Neural cell (in vitro differentiated cells): ENCODE data around the gene NEURL2. TPM values are rescaled to one million over a fixed set of nuclear protein-coding genes. Genes with fewer than 3 reads are reported as not detected.

ENCODE experiments used
- H2AFZ ChIP-seq: fragments of 200-600, 300-800 bp; sonication (generic), shearing (Covaris generic); 2 replicates; pipeline ENCODE4 v1.6.0; 2014; ENCODE audit warnings: low read depth, mild to moderate bottlenecking, antibody characterized with exemption, low read length, moderate library complexity
- H3F3A ChIP-seq: fragments of 200-600 bp; shearing (Covaris generic); 2 replicates; pipeline ENCODE4 v1.6.1; 2016; ENCODE audit warnings: mild to moderate bottlenecking, moderate library complexity, mixed read lengths, antibody characterized with exemption, low read length; ENCODE audit not compliant: insufficient read depth, poor library complexity, severe bottlenecking
- H3K27ac ChIP-seq: fragments of 200-600, 300-800 bp; sonication (generic), shearing (Covaris generic); 2 replicates; pipeline ENCODE4 v1.5.1; 2014; ENCODE audit warnings: mild to moderate bottlenecking, low read length, moderate library complexity
- H3K27me3 ChIP-seq: fragments of 300-800, 200-600 bp; sonication (generic), shearing (Covaris generic); 2 replicates; pipeline ENCODE4 v1.6.0; 2014; ENCODE audit warnings: mild to moderate bottlenecking, low read depth, low read length, moderate library complexity; ENCODE audit not compliant: insufficient read depth
- H3K36me3 ChIP-seq: fragments of 300-800, 200-600 bp; sonication (generic), shearing (Covaris generic); 2 replicates; pipeline ENCODE4 v1.5.1; 2014; ENCODE audit warnings: mild to moderate bottlenecking, antibody characterized with exemption, low read length, moderate library complexity; ENCODE audit not compliant: insufficient read depth
- H3K4me2 ChIP-seq: fragments of 300-800, 200-600 bp; sonication (generic), shearing (Covaris generic); 2 replicates; pipeline ENCODE4 v1.6.0; 2014; ENCODE audit warnings: mild to moderate bottlenecking, low read length
- H3K4me3 ChIP-seq: fragments of 300-800, 200-600 bp; sonication (generic), shearing (Covaris generic); 2 replicates; pipeline ENCODE4 v1.5.1; 2014; ENCODE audit warnings: mild to moderate bottlenecking, low read length, moderate library complexity
- H3K79me2 ChIP-seq: fragments of 200-600 bp; shearing (Covaris generic); replicated peaks from 2 replicates; pipeline ENCODE4 v1.6.0; 2014; ENCODE audit warnings: mild to moderate bottlenecking, low read length, moderate library complexity; ENCODE audit not compliant: insufficient read depth
- H3K9ac ChIP-seq: fragments of 300-800, 200-600 bp; sonication (generic), shearing (Covaris generic); 2 replicates; pipeline ENCODE4 v1.6.1; 2016; ENCODE audit warnings: mild to moderate bottlenecking, low read length, mixed read lengths
- H3K9me2 ChIP-seq: fragments of 200-600 bp; shearing (Covaris generic); 2 replicates; pipeline ENCODE4 v1.6.1; 2016; ENCODE audit warnings: mild to moderate bottlenecking, low read length, mixed read lengths; ENCODE audit not compliant: insufficient read depth
- H3K9me3 ChIP-seq: fragments of 200-600, 300-800 bp; sonication (generic), shearing (Covaris generic); 2 replicates; pipeline ENCODE4 v1.6.1; 2016; ENCODE audit warnings: mild to moderate bottlenecking, mixed run types, low read length, moderate library complexity, mixed read lengths
- H4K20me1 ChIP-seq: fragments of 200-600 bp; shearing (Covaris generic); 2 replicates; pipeline ENCODE4 v1.6.1; 2016; ENCODE audit warnings: mild to moderate bottlenecking, mixed run types; ENCODE audit not compliant: insufficient read depth
- CTCF ChIP-seq: fragments of 450-650 bp; IDR thresholded peaks from 2 replicates; pipeline ENCODE4 v1.5.1; 2014; ENCODE audit warnings: antibody characterized with exemption, mild to moderate bottlenecking, moderate library complexity; ENCODE audit not compliant: poor library complexity, severe bottlenecking
- EP300 ChIP-seq: fragments of 450-650 bp; conservative IDR thresholded peaks from 2 replicates; pipeline ENCODE4 v1.6.1; 2014; ENCODE audit warnings: antibody characterized with exemption, mild to moderate bottlenecking, moderate library complexity; ENCODE audit not compliant: poor library complexity, severe bottlenecking
- EZH2 ChIP-seq: fragments of 200-600, 300-800 bp; shearing (Covaris generic), sonication (generic); IDR thresholded peaks from 2 replicates; pipeline ENCODE4 v1.6.1; 2014; ENCODE audit warnings: antibody characterized with exemption, low read length, borderline replicate concordance, mild to moderate bottlenecking; ENCODE audit not compliant: insufficient read depth, poor library complexity, severe bottlenecking
- MXI1 ChIP-seq: fragments of 450-650 bp; conservative IDR thresholded peaks from 2 replicates; pipeline ENCODE4 v1.6.1; 2014; ENCODE audit warnings: antibody characterized with exemption, mild to moderate bottlenecking; ENCODE audit not compliant: poor library complexity, severe bottlenecking
- POLR2AphosphoS5 ChIP-seq: IDR thresholded peaks from 2 replicates; pipeline ENCODE4 v1.6.1; 2012
- RAD21 ChIP-seq: fragments of 450-650 bp; conservative IDR thresholded peaks from 2 replicates; pipeline ENCODE4 v1.6.1; 2014; ENCODE audit warnings: antibody characterized with exemption, mild to moderate bottlenecking, moderate library complexity
- REST ChIP-seq: IDR thresholded peaks from 2 replicates; pipeline ENCODE4 v1.6.1; 2012; ENCODE audit warnings: borderline replicate concordance
- SMC3 ChIP-seq: fragments of 450-650 bp; conservative IDR thresholded peaks from 2 replicates; pipeline ENCODE4 v1.6.1; 2014; ENCODE audit warnings: antibody characterized with exemption, mild to moderate bottlenecking, moderate library complexity; ENCODE audit not compliant: poor library complexity
- TAF1 ChIP-seq: IDR thresholded peaks from 2 replicates; pipeline ENCODE4 v1.6.1; 2012; ENCODE audit warnings: low read depth
- polyA plus RNA-seq: library from polyadenylated mRNA; depleted of rRNA; stranded (reverse); fragments of >200 nt; gene quantifications from 2 replicates; pipeline ENCODE4 v1.2.3, GENCODE V29; 2014

Gene NEURL2
- polyA plus RNA-seq, 1 donor from 2014 or later, result 5.0 TPM

- Histone ChIP-seq H3K27me3 (no peaks in the 10 kb centered on the region), H3K9me3 (no peaks in the 10 kb centered on the region), H3K79me2 (peaks cover 21% of the 10 kb centered on the region), H3K9ac (peak within 1 kb of the TSS; percentile 100), H3K27ac (peak within 1 kb of the TSS; percentile 100), H3K9me2 (no peaks in the 10 kb centered on the region), H3K4me3 (peak within 1 kb of the TSS; percentile 93), H3F3A (no peaks in the 10 kb centered on the region), H4K20me1 (no peaks in the 10 kb centered on the region), H3K4me2 (peak within 1 kb of the TSS; percentile 100), H2AFZ (peak within 1 kb of the TSS; percentile 91), H3K36me3 (no peaks in the 10 kb centered on the region)
- TF ChIP-seq RAD21, result peak; percentile 29
- peak; percentile 52 for TF ChIP-seq EP300
- TF ChIP-seq TAF1, result peak; percentile 100
- peak; percentile 100 for TF ChIP-seq REST
- peak; percentile 34 for TF ChIP-seq MXI1
- TF ChIP-seq CTCF, result no peak
- no peak for TF ChIP-seq EZH2
- TF ChIP-seq SMC3, result no peak
- TF ChIP-seq POLR2AphosphoS5, result peak; percentile 99
Measured at GRCh38 chr20:45934586-45935415, 43.8 kb upstream of the NEURL2 start, which contains the start of gene PCIF1. PCIF1 (plus strand) TSS chr20:45934683; CDS start chr20:45939000, 4,317 bp downstream.

- H4K20me1 ChIP-seq, result no peaks in the 10 kb centered on the region
- peak overlapping the region; percentile 57 for H3K4me2 ChIP-seq
- H2AFZ ChIP-seq, result peak overlapping the region; percentile 91
- H3K27me3 ChIP-seq, result no peaks in the 10 kb centered on the region
- H3K27ac ChIP-seq, result peak overlapping the region; percentile 100
- no peaks in the 10 kb centered on the region for H3K9me2 ChIP-seq
- peaks cover 21% of the 10 kb centered on the region for H3K79me2 ChIP-seq
- H3F3A ChIP-seq, result no peaks in the 10 kb centered on the region
- H3K4me3 ChIP-seq, result peak overlapping the region; percentile 93
- TF ChIP-seq CTCF, result no peak
- TF ChIP-seq MXI1, result no peak
- no peak for TF ChIP-seq TAF1
- no peak for TF ChIP-seq RAD21
- no peak for TF ChIP-seq EZH2
- no peak for TF ChIP-seq SMC3
- no peak for TF ChIP-seq EP300
- no peak for TF ChIP-seq REST
- TF ChIP-seq POLR2AphosphoS5, result no peak
- H3K36me3 ChIP-seq, result no peaks in the 10 kb centered on the region
- H3K9me3 ChIP-seq, result no peaks in the 10 kb centered on the region
- peak overlapping the region; percentile 100 for H3K9ac ChIP-seq
Measured at GRCh38 chr20:45934046-45934585, 43.1 kb upstream of the NEURL2 start.
